Osteoblast (primary cell): ENCODE results near the gene NRG2. TPM values are rescaled to one million over a fixed set of nuclear protein-coding genes. Genes with fewer than 3 reads are reported as not detected.

Experiments
- DNase-seq: peaks from one replicate; pipeline ENCODE4 v3.0.0; 2011; ENCODE audit warnings: low spot score, mixed read lengths; ENCODE audit not compliant: insufficient read length; ENCODE audit errors: missing footprints
- H2AFZ ChIP-seq: 2 replicates; pipeline ENCODE4 v1.6.0; 2011; ENCODE audit warnings: mild to moderate bottlenecking, low read length
- H3K27ac ChIP-seq: 2 replicates; pipeline ENCODE4 v1.5.1; 2011; ENCODE audit warnings: mild to moderate bottlenecking, low read depth, low read length, moderate library complexity
- H3K27me3 ChIP-seq: 2 replicates; pipeline ENCODE4 v1.6.0; 2012; ENCODE audit warnings: mild to moderate bottlenecking, control low read depth, inconsistent platforms, low read length, moderate library complexity; ENCODE audit not compliant: insufficient read depth
- H3K36me3 ChIP-seq: 2 replicates; pipeline ENCODE4 v1.5.1; 2011; ENCODE audit warnings: mild to moderate bottlenecking, low read length, control low read depth, moderate library complexity; ENCODE audit not compliant: insufficient read depth
- H3K4me1 ChIP-seq: 2 replicates; pipeline ENCODE4 v1.5.1; 2011; ENCODE audit warnings: mild to moderate bottlenecking, low read length, control low read depth, moderate library complexity; ENCODE audit not compliant: insufficient read depth
- H3K4me2 ChIP-seq: 2 replicates; pipeline ENCODE4 v1.6.0; 2011; ENCODE audit warnings: mild to moderate bottlenecking, low read length; ENCODE audit not compliant: insufficient read depth
- H3K4me3 ChIP-seq: fragments of 200-600 bp; sonication (generic); 3 replicates; pipeline ENCODE4 v1.5.1; 2012; ENCODE audit warnings: mild to moderate bottlenecking, low read length, inconsistent platforms; ENCODE audit not compliant: insufficient read depth
- H3K79me2 ChIP-seq: 2 replicates; pipeline ENCODE4 v1.6.0; 2012; ENCODE audit warnings: mild to moderate bottlenecking, low read length, control low read depth, inconsistent platforms; ENCODE audit not compliant: insufficient read depth
- H3K9me3 ChIP-seq: 2 replicates; pipeline ENCODE4 v1.5.1; 2011; ENCODE audit warnings: low read depth, low read length, control low read depth
- H4K20me1 ChIP-seq: 2 replicates; pipeline ENCODE4 v1.6.0; 2012; ENCODE audit warnings: mild to moderate bottlenecking, low read length, control low read depth; ENCODE audit not compliant: insufficient read depth
- CTCF ChIP-seq: IDR thresholded peaks from 2 replicates; pipeline ENCODE4 v1.5.1; 2011; ENCODE audit warnings: mild to moderate bottlenecking, low read depth, low read length, moderate library complexity; ENCODE audit errors: extremely low read depth
- total RNA-seq: library from RNA; depleted of rRNA; stranded (reverse); fragments of >200 nt; gene quantifications from 2 replicates; pipeline ENCODE4 v1.2.3, GENCODE V29; 2012

The NRG2 gene
- total RNA-seq, 1 donor, result 0.72 TPM

DNA sequence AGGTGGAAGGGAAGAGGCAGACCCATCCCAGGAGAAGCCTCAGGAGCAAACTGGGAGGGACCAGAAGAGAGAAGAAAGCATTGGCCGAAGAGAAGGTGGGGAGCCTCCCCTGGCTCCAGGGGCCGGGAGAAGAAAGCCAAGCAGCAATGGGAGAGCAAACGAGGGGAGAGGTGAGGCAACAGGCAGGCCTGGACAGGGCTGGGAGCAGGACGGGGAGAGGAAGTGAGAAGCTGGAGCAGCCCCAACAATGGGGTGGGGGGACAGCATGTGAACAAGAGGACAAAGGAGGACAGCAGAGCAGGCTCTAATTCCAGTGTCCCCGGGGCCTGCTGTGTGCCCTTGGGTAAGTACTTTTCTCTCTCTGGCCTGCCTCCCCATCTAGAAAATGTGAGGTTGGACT is 132.2 kb downstream of the NRG2 start:
- Histone ChIP-seq H3K4me1 (no peaks in the 10 kb centered on the region), H2AFZ (no peak overlapping the region), H3K4me2 (no peak overlapping the region), H3K27me3 (peaks cover 41% of the 10 kb centered on the region), H3K79me2 (no peaks in the 10 kb centered on the region), H3K9me3 (no peaks in the 10 kb centered on the region), H3K27ac (no peak overlapping the region), H3K36me3 (no peaks in the 10 kb centered on the region), H3K4me3 (no peak overlapping the region), H4K20me1 (no peaks in the 10 kb centered on the region)
- no peak for TF ChIP-seq CTCF
- DNase-seq, result no peak

GRCh38 chr5:139910036-139910435 is 133.1 kb downstream of the NRG2 start:
- Histone ChIP-seq H3K27ac (no peak overlapping the region), H3K4me3 (no peak overlapping the region), H3K36me3 (no peaks in the 10 kb centered on the region), H3K79me2 (no peaks in the 10 kb centered on the region), H3K4me2 (no peak overlapping the region), H3K9me3 (no peaks in the 10 kb centered on the region), H3K27me3 (peaks cover 42% of the 10 kb centered on the region), H4K20me1 (no peaks in the 10 kb centered on the region), H2AFZ (no peak overlapping the region), H3K4me1 (no peaks in the 10 kb centered on the region)
- no peak for TF ChIP-seq CTCF
- DNase-seq, result no peak

DNA sequence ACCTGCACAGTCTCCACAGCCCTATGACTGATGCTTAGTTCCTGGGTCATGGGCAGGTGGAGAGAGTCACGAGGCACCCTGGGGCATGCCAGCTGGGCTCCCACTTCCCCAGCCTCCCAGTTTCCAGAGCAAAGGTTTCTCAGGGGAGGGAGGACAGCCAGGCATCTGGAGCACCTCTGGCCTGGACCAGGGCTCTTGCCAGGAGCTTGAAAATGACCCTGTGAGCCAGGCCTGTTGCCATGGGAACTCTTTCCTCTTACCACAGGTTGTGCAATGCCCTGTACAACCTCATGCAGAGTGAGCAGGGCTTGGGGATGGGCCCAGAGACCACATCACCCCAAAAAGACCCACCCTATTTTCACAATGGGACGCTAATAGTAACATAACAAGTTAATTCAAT is 134.3 kb downstream of the NRG2 start:
- H3K9me3 ChIP-seq, result no peaks in the 10 kb centered on the region
- peaks cover 51% of the 10 kb centered on the region for H3K27me3 ChIP-seq
- DNase-seq, result no peak

GRCh38 chr5:139906661-139907060 is 136.4 kb downstream of the NRG2 start:
- H2AFZ ChIP-seq, result no peak overlapping the region
- no peak overlapping the region for H3K4me3 ChIP-seq
- no peak overlapping the region for H3K4me2 ChIP-seq
- no peak for TF ChIP-seq CTCF
- H3K36me3 ChIP-seq, result no peaks in the 10 kb centered on the region
- peaks cover 68% of the 10 kb centered on the region for H3K27me3 ChIP-seq
- no peak for DNase-seq
- H3K79me2 ChIP-seq, result no peaks in the 10 kb centered on the region
- H3K9me3 ChIP-seq, result no peaks in the 10 kb centered on the region
- H3K27ac ChIP-seq, result no peak overlapping the region
- H3K4me1 ChIP-seq, result no peaks in the 10 kb centered on the region
- H4K20me1 ChIP-seq, result no peaks in the 10 kb centered on the region

More for the DNA sequence above, 134.3 kb downstream of the NRG2 start:
- Histone ChIP-seq H3K27ac (no peak overlapping the region), H4K20me1 (no peaks in the 10 kb centered on the region), H3K4me1 (no peaks in the 10 kb centered on the region), H3K4me3 (no peak overlapping the region), H2AFZ (no peak overlapping the region), H3K4me2 (no peak overlapping the region), H3K79me2 (no peaks in the 10 kb centered on the region), H3K36me3 (no peaks in the 10 kb centered on the region)
- TF ChIP-seq CTCF, result no peak
